HG03103 (cell line): ENCODE measurements around the gene MUC21.
"Not testable (repeated sequence)": the region's sequence is repeated elsewhere in the genome, so short reads cannot be mapped to it uniquely, and the experiment has no call there.

Experiments used
- ATAC-seq: cut with Tn5 transposase; IDR thresholded peaks from one replicate; pipeline ENCODE4 v1.9.1; 2021; ENCODE audit warnings: low read depth; ENCODE audit not compliant: unreplicated experiment

MUC21 gene

GRCh38 chr6:31005249-31006020, 21.9 kb downstream of the MUC21 start:
- no peak for ATAC-seq

- ATAC-seq, result no peak
Measured at GRCh38 chr6:31007694-31008093, 24.2 kb downstream of the MUC21 start.

- no peak for ATAC-seq
Measured at GRCh38 chr6:31008165-31008564, 24.6 kb downstream of the MUC21 start.

GRCh38 chr6:31009731-31010130, 26.2 kb downstream of the MUC21 start:
- ATAC-seq, result no peak

GRCh38 chr6:31010393-31011060, 27.0 kb downstream of the MUC21 start, which contains the start of gene MUC22:
Gene MUC22, plus strand, starts transcription at chr6:31010474. Its CDS starts 233 bp downstream, at chr6:31010707.
- no peak for ATAC-seq

GRCh38 chr6:31011153-31011552, 27.6 kb downstream of the MUC21 start:
- ATAC-seq, result no peak

GRCh38 chr6:31016659-31017299, 33.3 kb downstream of the MUC21 start:
- no peak for ATAC-seq

- ATAC-seq, result not testable (repeated sequence)
Measured at GRCh38 chr6:31017436-31017835, 33.9 kb downstream of the MUC21 start.

- ATAC-seq, result no peak
Measured at GRCh38 chr6:31020057-31020456, 36.5 kb downstream of the MUC21 start.

- not testable (repeated sequence) for ATAC-seq
Measured at GRCh38 chr6:31020631-31021255, 37.2 kb downstream of the MUC21 start.

- ATAC-seq, result not testable (repeated sequence)
Measured at GRCh38 chr6:31021705-31022531, 38.4 kb downstream of the MUC21 start.

- no peak for ATAC-seq
Measured at GRCh38 chr6:31025595-31025994, 42.1 kb downstream of the MUC21 start.

- ATAC-seq, result no peak
Measured at GRCh38 chr6:31031095-31031494, 47.6 kb downstream of the MUC21 start.

GRCh38 chr6:31033075-31033474, 49.6 kb downstream of the MUC21 start:
- no peak for ATAC-seq

GRCh38 chr6:31035862-31036497, 52.5 kb downstream of the MUC21 start:
- ATAC-seq, result no peak

- ATAC-seq, result no peak
Measured at GRCh38 chr6:31037169-31037568, 53.7 kb downstream of the MUC21 start.

GRCh38 chr6:31037682-31038081, 54.2 kb downstream of the MUC21 start:
- ATAC-seq, result no peak

- ATAC-seq, result no peak
Measured at GRCh38 chr6:31038559-31038958, 55.0 kb downstream of the MUC21 start.
